OCI-LY7 (cell line): ENCODE data around the gene AMOTL1. TPM values are rescaled to one million over a fixed set of nuclear protein-coding genes. Genes with fewer than 3 reads are reported as not detected.

Experiments used
- Bru-seq: library from RNA; stranded (reverse); fragments of 400-500 nt; gene quantifications from one replicate; lab custom pipeline; 2021; lab: Mats Ljungman, UMichigan
- BruChase-seq, 2 experiments: library from RNA; stranded (reverse); fragments of 400-500 nt; gene quantifications; one replicate each; lab custom pipeline; 2021; lab: Mats Ljungman, UMichigan
- BruUV-seq: library from RNA; stranded (reverse); fragments of 400-500 nt; replicated peaks from 2 replicates; lab custom pipeline; 2021; lab: Mats Ljungman, UMichigan
- CTCF ChIA-PET: fragments of 300-600 bp; sonication (Branson Sonifier 250); formaldehyde crosslinking; loops from one replicate; lab custom pipeline; 2022; ENCODE audit warnings: antibody characterized with exemption; ENCODE audit not compliant: unreplicated experiment; lab: Charles Lee
- POLR2A ChIA-PET: fragments of 300-600 bp; sonication (Branson Sonifier 250); formaldehyde crosslinking; loops from one replicate; lab custom pipeline; 2022; ENCODE audit warnings: antibody characterized with exemption; lab: Charles Lee
- DNase-seq: peaks from one replicate; pipeline ENCODE4 v3.0.0-alpha.2; 2015; ENCODE audit warnings: low spot score
- H2AFZ ChIP-seq: fragments of 200-600 bp; sonication (generic), shearing (Covaris generic); 2 replicates; pipeline ENCODE4 v1.6.1; 2014; ENCODE audit warnings: mild to moderate bottlenecking, antibody characterized with exemption, low read length, moderate library complexity
- H3K27ac ChIP-seq: fragments of 200-600 bp; sonication (generic); 2 replicates; pipeline ENCODE4 v1.5.1; 2014; ENCODE audit warnings: mixed run types, low read depth, mild to moderate bottlenecking, moderate library complexity, low read length, inconsistent platforms; ENCODE audit not compliant: poor library complexity, severe bottlenecking
- H3K36me3 ChIP-seq: fragments of 200-600 bp; sonication (generic); 2 replicates; pipeline ENCODE4 v1.6.1; 2014; ENCODE audit warnings: mild to moderate bottlenecking, antibody characterized with exemption, low read length, moderate library complexity, mixed read lengths; ENCODE audit not compliant: insufficient read depth
- H3K4me1 ChIP-seq: fragments of 200-600 bp; sonication (generic); 2 replicates; pipeline ENCODE4 v1.5.1; 2014; ENCODE audit warnings: mild to moderate bottlenecking, low read length; ENCODE audit not compliant: insufficient read depth, poor library complexity, severe bottlenecking
- H3K4me2 ChIP-seq: fragments of 200-600 bp; sonication (generic); 2 replicates; pipeline ENCODE4 v1.6.1; 2014; ENCODE audit warnings: mild to moderate bottlenecking, low read length
- H3K4me3 ChIP-seq: fragments of 200-600 bp; sonication (generic); 2 replicates; pipeline ENCODE4 v1.5.1; 2014; ENCODE audit warnings: mild to moderate bottlenecking, low read depth, low read length; ENCODE audit not compliant: poor library complexity, severe bottlenecking
- H3K79me2 ChIP-seq: fragments of 200-600 bp; sonication (generic); 2 replicates; pipeline ENCODE4 v1.6.1; 2016; ENCODE audit warnings: low read depth, mild to moderate bottlenecking, low read length, moderate library complexity, mixed read lengths; ENCODE audit not compliant: insufficient read depth
- H3K9me2 ChIP-seq: fragments of 200-600 bp; sonication (generic); 2 replicates; pipeline ENCODE4 v1.6.1; 2016; ENCODE audit warnings: mild to moderate bottlenecking, low read length, mixed read lengths; ENCODE audit not compliant: insufficient read depth
- H3K9me3 ChIP-seq: fragments of 200-600 bp; sonication (generic); 2 replicates; pipeline ENCODE4 v1.6.1; 2014; ENCODE audit warnings: mild to moderate bottlenecking, mixed run types, low read length, mixed read lengths
- H4K20me1 ChIP-seq: fragments of 200-600 bp; sonication (generic); 2 replicates; pipeline ENCODE4 v1.6.1; 2014; ENCODE audit warnings: mild to moderate bottlenecking, antibody characterized with exemption, low read length, moderate library complexity, mixed read lengths; ENCODE audit not compliant: insufficient read depth
- CTCF ChIP-seq: fragments of 200-600 bp; sonication (generic); conservative IDR thresholded peaks from 2 replicates; pipeline ENCODE4 v1.5.1; 2014; ENCODE audit warnings: mild to moderate bottlenecking, antibody characterized with exemption, low read length, moderate library complexity, mixed read lengths
- EZH2phosphoT487 ChIP-seq: fragments of 200-600 bp; sonication (generic); IDR thresholded peaks from 2 replicates; pipeline ENCODE4 v1.6.1; 2018; ENCODE audit warnings: low read depth, borderline replicate concordance, mild to moderate bottlenecking, mixed run types, antibody characterized with exemption, low read length, moderate library complexity, mixed read lengths
- intact Hi-C: fragments of 100-400 bp; cut with micrococcal nuclease; formaldehyde crosslinking; loops from one replicate; pipeline ENCODE4 v1.10.0; 2022; ENCODE audit not compliant: unreplicated experiment
- long read RNA-seq: library from polyadenylated mRNA; stranded (forward); transcript quantifications from one replicate; pipeline ENCODE4 v2.0.0, GENCODE V29; 2022
- total RNA-seq, 2 experiments: library from RNA; depleted of rRNA in 1 of 2; stranded (reverse); fragments of >200 nt in 1 of 2; shearing (Covaris generic) in 1 of 2; gene quantifications; 2 replicates each; pipeline ENCODE4 v1.2.3, GENCODE V29; 2014 to 2022

AMOTL1 gene
- total RNA-seq (2014; rRNA removed; shearing (Covaris generic)) (not detected in 2 replicates), total RNA-seq (2022) (not detected in 2 replicates), Bru-seq, nascent RNA (percentile 9 among the genes with signal in this experiment), BruChase-seq, experiment 1, labeled RNA remaining after a 6-hour chase (percentile 3 among the genes with signal in this experiment), BruChase-seq, experiment 2, labeled RNA remaining after a 2-hour chase (percentile 14 among the genes with signal in this experiment)
- long read RNA-seq, result 0 reads

GRCh38 chr11:94767701-94768601 lies at the start of gene AMOTL1:
Gene AMOTL1, plus strand, starts transcription at chr11:94768356. Its CDS starts 156 bp downstream, at chr11:94768512.
- Histone ChIP-seq H2AFZ (no peak within 1 kb of the TSS), H4K20me1 (no peaks in the 10 kb centered on the region), H3K4me2 (no peak within 1 kb of the TSS), H3K4me3 (no peak within 1 kb of the TSS), H3K27ac (no peak within 1 kb of the TSS), H3K4me1 (no peaks in the 10 kb centered on the region), H3K79me2 (no peaks in the 10 kb centered on the region), H3K36me3 (no peaks in the 10 kb centered on the region), H3K9me3 (no peaks in the 10 kb centered on the region), H3K9me2 (no peaks in the 10 kb centered on the region)
- CTCF ChIA-PET, result no interaction called here
- intact Hi-C loops, result no loop called here
- TF ChIP-seq CTCF, result no peak
- no peak for TF ChIP-seq EZH2phosphoT487
- POLR2A ChIA-PET, result no interaction called here
- BruUV-seq, result no TSS peak
- no peak for DNase-seq

GRCh38 chr11:94719876-94720275 lies 48.3 kb upstream of the AMOTL1 start:
- Histone ChIP-seq H3K9me2 (no peaks in the 10 kb centered on the region), H2AFZ (no peak overlapping the region), H3K79me2 (no peaks in the 10 kb centered on the region), H3K4me3 (no peak overlapping the region), H4K20me1 (no peaks in the 10 kb centered on the region), H3K9me3 (no peaks in the 10 kb centered on the region), H3K4me2 (no peak overlapping the region), H3K36me3 (no peaks in the 10 kb centered on the region), H3K4me1 (no peaks in the 10 kb centered on the region), H3K27ac (no peak overlapping the region)
- intact Hi-C loops, result no loop called here
- TF ChIP-seq EZH2phosphoT487 (no peak), CTCF (no peak)
- CTCF ChIA-PET, result no interaction called here
- POLR2A ChIA-PET, result no interaction called here
- no peak for DNase-seq
- no TSS peak for BruUV-seq
